Measurements from ENCODE around the gene WDR91. TPM values are rescaled to one million over a fixed set of nuclear protein-coding genes. Genes with fewer than 3 reads are reported as not detected.
"Not testable (repeated sequence)": the region's sequence is repeated elsewhere in the genome, so short reads cannot be mapped to it uniquely, and the experiment has no call there.

WDR91 gene
- total and polyA plus RNA-seq, 2 donors (not counting 1 experiment from before 2014, with no cell fraction given): 26.7 to 40.7 TPM

DNA sequence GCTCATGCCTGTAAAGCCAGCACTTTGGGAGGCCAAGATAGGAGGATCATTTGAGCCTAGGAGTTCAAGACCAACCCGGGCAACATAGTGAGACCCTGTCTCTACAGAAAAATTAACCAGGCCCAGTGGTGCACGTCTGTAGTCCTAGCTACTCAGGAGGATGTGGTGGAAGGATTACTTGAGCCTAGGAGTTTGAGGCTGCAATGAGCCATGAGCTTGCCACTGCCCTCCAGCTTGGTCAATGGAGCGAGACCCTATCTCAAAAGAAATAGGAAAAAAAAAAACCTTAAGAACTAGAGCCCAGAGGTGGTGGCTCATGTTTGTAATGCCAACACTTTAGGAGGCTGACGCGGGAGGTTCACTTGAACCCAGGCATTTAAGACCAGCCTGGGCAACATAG is 24.5 kb upstream of the WDR91 start:
- WGBS (ENCODE audit: insufficient coverage): 64% methylated on average over 2 of the region's 5 CpGs

GRCh38 chr7:135234727-135235126 is 23.4 kb upstream of the WDR91 start:
- peaks cover 24% of the 10 kb centered on the region for H3K4me1 Mint-ChIP-seq
- H3K4me2 ChIP-seq (replicated peaks; ENCODE audit: low read depth, low read length, poor library complexity, severe bottlenecking): no peak overlapping the region
- H3K27ac Mint-ChIP-seq: no peak overlapping the region
- H3K36me3 ChIP-seq (replicated peaks in 1 of 2; ENCODE audit: control extremely low read depth in 1 of 2, control insufficient read depth in 1 of 2, extremely low read depth in 1 of 2, insufficient read depth in 2 of 2, low read length in 1 of 2): no peaks in the 10 kb centered on the region
- no peak overlapping the region for H3K4me3 ChIP-seq (ENCODE audit: control extremely low read depth in 1 of 5, extremely low read depth in 1 of 5, insufficient read depth in 1 of 5, low read depth in 2 of 5, low read length in 4 of 5)
- H3K27me3 ChIP-seq (replicated peaks in 1 of 4; ENCODE audit: control extremely low read depth in 1 of 4, control insufficient read depth in 3 of 4, insufficient read depth in 4 of 4, low read length in 3 of 4): peaks cover 0 to 7% (median 0%) of the 10 kb centered on the region in 4 experiments
- POLR2A ChIA-PET: no interaction called here
- no peaks in the 10 kb centered on the region for H3K79me2 ChIP-seq (ENCODE audit: control insufficient read depth, insufficient read depth, low read length)
- H3K4me1 ChIP-seq (ENCODE audit: control insufficient read depth in 2 of 2, insufficient read depth in 2 of 2, low read length in 2 of 2): peaks cover 25 to 37% of the 10 kb centered on the region in 2 donors
- no peaks in the 10 kb centered on the region for H3K9me3 Mint-ChIP-seq (ENCODE audit: insufficient read depth)
- intact Hi-C loops (cut with micrococcal nuclease): no loop called here
- ATAC-seq (ENCODE audit: low read depth): no peak
- DNase-seq: no peak
- TF ChIP-seq EZH2 (IDR thresholded peaks at IDR 0.05; ENCODE audit: borderline replicate concordance, insufficient read depth, low read depth, low read length, poor library complexity, severe bottlenecking): no peak
- H2AFZ ChIP-seq (ENCODE audit: insufficient read depth, low read depth, low read length, poor library complexity, severe bottlenecking): no peak overlapping the region
- H3K9ac ChIP-seq (ENCODE audit: low read length): no peak overlapping the region
- 85% methylated on average over 2 of the region's 4 CpGs for WGBS (ENCODE audit: insufficient coverage)
- H3K9me3 ChIP-seq (ENCODE audit: control extremely low read depth in 1 of 3, control insufficient read depth in 2 of 3, insufficient read depth in 1 of 3, low read length in 2 of 3): peaks cover 0 to 19% (median 0%) of the 10 kb centered on the region in 3 donors
- CTCF ChIA-PET: no interaction called here
- no peak overlapping the region for H3K27ac ChIP-seq (ENCODE audit: low read length in 2 of 2)
- no peak overlapping the region for H3K4me3 Mint-ChIP-seq
- H3K27me3 Mint-ChIP-seq: peaks cover 10% of the 10 kb centered on the region
- no peaks in the 10 kb centered on the region for H4K20me1 ChIP-seq (ENCODE audit: control insufficient read depth, insufficient read depth, low read length, poor library complexity, severe bottlenecking)

More for the DNA sequence above, 24.5 kb upstream of the WDR91 start:
- H3K27me3 ChIP-seq (replicated peaks in 1 of 4; ENCODE audit: control extremely low read depth in 1 of 4, control insufficient read depth in 3 of 4, insufficient read depth in 4 of 4, low read length in 3 of 4): peaks cover 0 to 7% (median under 1%) of the 10 kb centered on the region in 4 experiments
- intact Hi-C loops (cut with micrococcal nuclease): no loop called here
- H3K4me1 ChIP-seq (ENCODE audit: control insufficient read depth in 2 of 2, insufficient read depth in 2 of 2, low read length in 2 of 2): peaks cover 25 to 37% of the 10 kb centered on the region in 2 donors
- peaks cover 0 to 19% (median 0%) of the 10 kb centered on the region in 3 donors for H3K9me3 ChIP-seq (ENCODE audit: control extremely low read depth in 1 of 3, control insufficient read depth in 2 of 3, insufficient read depth in 1 of 3, low read length in 2 of 3)
- ChIA-PET POLR2A (interaction anchor here (0.6 kb wide), 1 partner anchor 21 kb away, joined by 5 read pairs; no protein-coding TSS in a partner anchor), CTCF (interaction anchor here (1.3 kb wide), 1 partner anchor 803 kb away, joined by 4 read pairs; no protein-coding TSS in a partner anchor)
- Mint-ChIP-seq H3K4me3 (no peak overlapping the region), H3K9me3 (ENCODE audit: insufficient read depth) (no peaks in the 10 kb centered on the region), H3K4me1 (peaks cover 29% of the 10 kb centered on the region), H3K27me3 (peaks cover 14% of the 10 kb centered on the region), H3K27ac (no peak overlapping the region)
- DNase-seq (no peak), ATAC-seq (ENCODE audit: low read depth) (no peak)
- no peak overlapping the region for H2AFZ ChIP-seq (ENCODE audit: insufficient read depth, low read depth, low read length, poor library complexity, severe bottlenecking)
- H3K9ac ChIP-seq (ENCODE audit: low read length): no peak overlapping the region
- no peak overlapping the region for H3K4me2 ChIP-seq (replicated peaks; ENCODE audit: low read depth, low read length, poor library complexity, severe bottlenecking)
- no peak for TF ChIP-seq EZH2 (IDR thresholded peaks at IDR 0.05; ENCODE audit: borderline replicate concordance, insufficient read depth, low read depth, low read length, poor library complexity, severe bottlenecking)
- H3K4me3 ChIP-seq (ENCODE audit: control extremely low read depth in 1 of 5, extremely low read depth in 1 of 5, insufficient read depth in 1 of 5, low read depth in 2 of 5, low read length in 4 of 5): no peak overlapping the region
- H3K79me2 ChIP-seq (ENCODE audit: control insufficient read depth, insufficient read depth, low read length): no peaks in the 10 kb centered on the region
- H3K36me3 ChIP-seq (replicated peaks in 1 of 2; ENCODE audit: control extremely low read depth in 1 of 2, control insufficient read depth in 1 of 2, extremely low read depth in 1 of 2, insufficient read depth in 2 of 2, low read length in 1 of 2): no peaks in the 10 kb centered on the region
- H3K27ac ChIP-seq (ENCODE audit: low read length in 2 of 2): no peak overlapping the region
- no peaks in the 10 kb centered on the region for H4K20me1 ChIP-seq (ENCODE audit: control insufficient read depth, insufficient read depth, low read length, poor library complexity, severe bottlenecking)

DNA sequence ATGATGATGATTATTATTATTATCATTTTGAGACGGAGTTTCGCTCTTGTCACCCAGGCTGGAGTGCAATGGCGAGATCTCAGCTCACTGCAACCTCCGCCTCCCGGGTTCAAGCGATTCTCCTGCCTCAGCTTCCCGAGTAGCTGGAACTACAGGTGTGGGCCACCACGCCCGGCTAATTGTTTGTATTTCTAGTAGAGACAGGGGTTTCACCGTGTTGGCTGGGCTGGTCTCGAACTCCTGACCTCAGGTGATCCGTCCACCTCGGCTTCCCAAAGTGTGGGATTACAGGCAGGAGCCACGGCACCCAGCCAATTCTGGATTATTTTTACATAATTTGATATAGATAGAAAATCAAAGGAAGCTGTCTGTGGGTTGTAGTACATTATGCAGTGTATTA is 22.8 kb upstream of the WDR91 start:
- Mint-ChIP-seq H3K4me1 (peaks cover 21% of the 10 kb centered on the region), H3K27me3 (peaks cover 12% of the 10 kb centered on the region)
- H3K4me2 ChIP-seq (replicated peaks; ENCODE audit: low read depth, low read length, poor library complexity, severe bottlenecking); H3K4me3 ChIP-seq (ENCODE audit: control extremely low read depth in 1 of 5, extremely low read depth in 1 of 5, insufficient read depth in 1 of 5, low read depth in 2 of 5, low read length in 4 of 5); H3K79me2 ChIP-seq (ENCODE audit: control insufficient read depth, insufficient read depth, low read length); H3K36me3 ChIP-seq (replicated peaks in 1 of 2; ENCODE audit: control extremely low read depth in 1 of 2, control insufficient read depth in 1 of 2, extremely low read depth in 1 of 2, insufficient read depth in 2 of 2, low read length in 1 of 2); DNase-seq; intact Hi-C loops (cut with micrococcal nuclease); ATAC-seq (ENCODE audit: low read depth); H2AFZ ChIP-seq (ENCODE audit: insufficient read depth, low read depth, low read length, poor library complexity, severe bottlenecking); H3K9ac ChIP-seq (ENCODE audit: low read length); CTCF ChIA-PET; H3K27me3 ChIP-seq (replicated peaks in 1 of 4; ENCODE audit: control extremely low read depth in 1 of 4, control insufficient read depth in 3 of 4, insufficient read depth in 4 of 4, low read length in 3 of 4); H4K20me1 ChIP-seq (ENCODE audit: control insufficient read depth, insufficient read depth, low read length, poor library complexity, severe bottlenecking); H3K27ac ChIP-seq (ENCODE audit: low read length in 2 of 2); POLR2A ChIA-PET; H3K9me3 Mint-ChIP-seq (ENCODE audit: insufficient read depth); H3K4me3 Mint-ChIP-seq; H3K27ac Mint-ChIP-seq: not testable (repeated sequence)
- WGBS (ENCODE audit: insufficient coverage): 93% methylated on average over 7 of the region's 14 CpGs
- peaks cover 25 to 33% of the 10 kb centered on the region in 2 donors for H3K4me1 ChIP-seq (ENCODE audit: control insufficient read depth in 2 of 2, insufficient read depth in 2 of 2, low read length in 2 of 2)
- peaks cover 0 to 19% (median 0%) of the 10 kb centered on the region in 3 donors for H3K9me3 ChIP-seq (ENCODE audit: control extremely low read depth in 1 of 3, control insufficient read depth in 2 of 3, insufficient read depth in 1 of 3, low read length in 2 of 3)
